Keratinocyte (primary cell): ENCODE results near the gene KDM4B. TPM values are rescaled to one million over a fixed set of nuclear protein-coding genes. Genes with fewer than 3 reads are reported as not detected.

Experiments used
- DNase-seq: peaks from one replicate; pipeline ENCODE4 v3.0.0-alpha.2; 2011; ENCODE audit warnings: low read depth, missing footprints, low spot score
- FAIRE-seq: peaks from 2 replicates; lab custom pipeline; 2011; peaks lifted over from hg19 to GRCh38; lab: Jason Lieb, UNC
- H2AFZ ChIP-seq: 2 replicates; pipeline ENCODE4 v1.6.0; 2012; ENCODE audit warnings: low read length, control low read depth, inconsistent platforms; ENCODE audit not compliant: control insufficient read depth
- H3K27ac ChIP-seq: 2 replicates; pipeline ENCODE4 v1.5.1; 2011; ENCODE audit warnings: low read length; ENCODE audit not compliant: control insufficient read depth, insufficient read depth
- H3K27me3 ChIP-seq: 3 replicates; pipeline ENCODE4 v1.6.0; 2011; ENCODE audit warnings: low read length; ENCODE audit not compliant: control insufficient read depth, insufficient read depth; ENCODE audit errors: extremely low read depth
- H3K36me3 ChIP-seq, 2 experiments: 2 replicates in 1 of 2; 3 replicates in 1 of 2; pipeline ENCODE4 v1.5.1; 2011; ENCODE audit warnings: low read length in 2 of 2, mild to moderate bottlenecking in 1 of 2; ENCODE audit not compliant: control insufficient read depth in 2 of 2, insufficient read depth in 2 of 2; ENCODE audit errors: extremely low read depth in 1 of 2
- H3K4me1 ChIP-seq: 3 replicates; pipeline ENCODE4 v1.5.1; 2011; ENCODE audit warnings: low read length; ENCODE audit not compliant: control insufficient read depth, insufficient read depth; ENCODE audit errors: extremely low read depth
- H3K4me2 ChIP-seq: 3 replicates; pipeline ENCODE4 v1.6.0; 2011; ENCODE audit warnings: low read depth, low read length; ENCODE audit not compliant: control insufficient read depth, insufficient read depth; ENCODE audit errors: extremely low read depth
- H3K4me3 ChIP-seq, 3 experiments: fragments of 200-600 bp in 1 of 3; sonication (generic) in 1 of 3; 2 replicates in 2 of 3; 3 replicates in 1 of 3; pipeline ENCODE4 v1.5.1; 2011 to 2016; ENCODE audit warnings: low read length in 3 of 3, mild to moderate bottlenecking in 3 of 3, control low read depth in 2 of 3, inconsistent platforms in 1 of 3, low read depth in 1 of 3, mixed read lengths in 1 of 3, mixed run types in 1 of 3, moderate library complexity in 1 of 3; ENCODE audit not compliant: control insufficient read depth in 2 of 3, insufficient read depth in 2 of 3; ENCODE audit errors: extremely low read depth in 1 of 3
- H3K79me2 ChIP-seq: 2 replicates; pipeline ENCODE4 v1.6.0; 2012; ENCODE audit warnings: low read length; ENCODE audit not compliant: control insufficient read depth, insufficient read depth
- H3K9ac ChIP-seq: 3 replicates; pipeline ENCODE4 v1.6.0; 2011; ENCODE audit warnings: low read length; ENCODE audit not compliant: control insufficient read depth, insufficient read depth; ENCODE audit errors: extremely low read depth
- H3K9me1 ChIP-seq: 3 replicates; pipeline ENCODE4 v1.6.0; 2011; ENCODE audit warnings: low read length; ENCODE audit not compliant: control insufficient read depth, insufficient read depth; ENCODE audit errors: extremely low read depth
- H3K9me3 ChIP-seq: 2 replicates; pipeline ENCODE4 v1.5.1; 2012; ENCODE audit warnings: low read depth, low read length; ENCODE audit not compliant: control insufficient read depth
- H4K20me1 ChIP-seq: 3 replicates; pipeline ENCODE4 v1.6.0; 2011; ENCODE audit warnings: low read length; ENCODE audit not compliant: control insufficient read depth, insufficient read depth; ENCODE audit errors: extremely low read depth
- EZH2 ChIP-seq: IDR thresholded peaks from one replicate; pipeline ENCODE4 v1.6.1; 2012; ENCODE audit warnings: inconsistent platforms, mild to moderate bottlenecking, low read length, moderate library complexity
- dilution Hi-C: fragments of 300-500 bp; cut with MboI; formaldehyde crosslinking; loops from one replicate; pipeline ENCODE4 v1.7.0; 2020; ENCODE audit warnings: low sequenced_read_pairs; ENCODE audit not compliant: extremely low pct_ligation_motif_present
- polyA plus RNA-seq, 5 experiments: library from polyadenylated mRNA; depleted of rRNA in 3 of 5; stranded (reverse) in 3 of 5; stranded (forward) in 1 of 5; unstranded in 1 of 5; fragments of >200 nt; gene quantifications; 1 replicate in 1 of 5; 2 replicates in 3 of 5; 3 replicates in 1 of 5; pipeline versions ENCODE4 v1.2.1 to v1.2.3, GENCODE V29; 2011 to 2012; ENCODE audit warnings: missing spikeins in 2 of 5, low read depth in 1 of 5, low replicate concordance in 1 of 5
- TF ChIP-seq, protein P1 (sequence below), 3 experiments: IDR thresholded peaks in 1 of 3; conservative IDR thresholded peaks in 1 of 3; optimal IDR thresholded peaks in 1 of 3; 2 replicates in 2 of 3; 3 replicates in 1 of 3; pipeline versions ENCODE3 to v1.5.1; 2011; ENCODE audit warnings: low read length in 3 of 3, mild to moderate bottlenecking in 3 of 3, moderate library complexity in 2 of 3, control low read depth in 1 of 3, inconsistent platforms in 1 of 3; ENCODE audit not compliant: insufficient read depth in 2 of 3; ENCODE audit errors: extremely low read depth in 1 of 3

KDM4B gene
- polyA plus RNA-seq, 1 donor (not counting 4 experiments of a cell fraction or from before 2014, with no cell fraction given), result 6.2 TPM

- H3K9me3 ChIP-seq, result no peaks in the 10 kb centered on the region
- no peak overlapping the region for H2AFZ ChIP-seq
- no peak overlapping the region for H3K27ac ChIP-seq
- DNase-seq (peak; percentile 66), FAIRE-seq (peak; percentile 71)
- peaks cover 0 to 24% of the 10 kb centered on the region in 2 experiments for H3K36me3 ChIP-seq
- no peak for TF ChIP-seq EZH2
- TF ChIP-seq, protein P1, sequence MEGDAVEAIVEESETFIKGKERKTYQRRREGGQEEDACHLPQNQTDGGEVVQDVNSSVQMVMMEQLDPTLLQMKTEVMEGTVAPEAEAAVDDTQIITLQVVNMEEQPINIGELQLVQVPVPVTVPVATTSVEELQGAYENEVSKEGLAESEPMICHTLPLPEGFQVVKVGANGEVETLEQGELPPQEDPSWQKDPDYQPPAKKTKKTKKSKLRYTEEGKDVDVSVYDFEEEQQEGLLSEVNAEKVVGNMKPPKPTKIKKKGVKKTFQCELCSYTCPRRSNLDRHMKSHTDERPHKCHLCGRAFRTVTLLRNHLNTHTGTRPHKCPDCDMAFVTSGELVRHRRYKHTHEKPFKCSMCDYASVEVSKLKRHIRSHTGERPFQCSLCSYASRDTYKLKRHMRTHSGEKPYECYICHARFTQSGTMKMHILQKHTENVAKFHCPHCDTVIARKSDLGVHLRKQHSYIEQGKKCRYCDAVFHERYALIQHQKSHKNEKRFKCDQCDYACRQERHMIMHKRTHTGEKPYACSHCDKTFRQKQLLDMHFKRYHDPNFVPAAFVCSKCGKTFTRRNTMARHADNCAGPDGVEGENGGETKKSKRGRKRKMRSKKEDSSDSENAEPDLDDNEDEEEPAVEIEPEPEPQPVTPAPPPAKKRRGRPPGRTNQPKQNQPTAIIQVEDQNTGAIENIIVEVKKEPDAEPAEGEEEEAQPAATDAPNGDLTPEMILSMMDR (optimal IDR thresholded peaks at IDR 0.05 in 1 of 3, IDR thresholded peaks at IDR 0.05 in 1 of 3, conservative IDR thresholded peaks at IDR 0.05 in 1 of 3; ENCODE audit: extremely low read depth in 1 of 3, insufficient read depth in 2 of 3, low read length in 3 of 3), result peak; percentile 85 to 100 (median 99)
- H3K9me1 ChIP-seq, result no peaks in the 10 kb centered on the region
- peak overlapping the region in 1 of 3 experiments; percentile 36 for H3K4me3 ChIP-seq
- H3K9ac ChIP-seq, result peak overlapping the region; percentile 60
- dilution Hi-C loops, result no loop called here
- peaks cover 34% of the 10 kb centered on the region for H3K4me1 ChIP-seq
- no peaks in the 10 kb centered on the region for H3K79me2 ChIP-seq
- H3K4me2 ChIP-seq, result peak overlapping the region; percentile 46
- no peaks in the 10 kb centered on the region for H3K27me3 ChIP-seq
- H4K20me1 ChIP-seq, result peaks cover 16% of the 10 kb centered on the region
These were observed 79.3 kb downstream of the KDM4B start for GRCh38 chr19:5048091-5048726.

DNA sequence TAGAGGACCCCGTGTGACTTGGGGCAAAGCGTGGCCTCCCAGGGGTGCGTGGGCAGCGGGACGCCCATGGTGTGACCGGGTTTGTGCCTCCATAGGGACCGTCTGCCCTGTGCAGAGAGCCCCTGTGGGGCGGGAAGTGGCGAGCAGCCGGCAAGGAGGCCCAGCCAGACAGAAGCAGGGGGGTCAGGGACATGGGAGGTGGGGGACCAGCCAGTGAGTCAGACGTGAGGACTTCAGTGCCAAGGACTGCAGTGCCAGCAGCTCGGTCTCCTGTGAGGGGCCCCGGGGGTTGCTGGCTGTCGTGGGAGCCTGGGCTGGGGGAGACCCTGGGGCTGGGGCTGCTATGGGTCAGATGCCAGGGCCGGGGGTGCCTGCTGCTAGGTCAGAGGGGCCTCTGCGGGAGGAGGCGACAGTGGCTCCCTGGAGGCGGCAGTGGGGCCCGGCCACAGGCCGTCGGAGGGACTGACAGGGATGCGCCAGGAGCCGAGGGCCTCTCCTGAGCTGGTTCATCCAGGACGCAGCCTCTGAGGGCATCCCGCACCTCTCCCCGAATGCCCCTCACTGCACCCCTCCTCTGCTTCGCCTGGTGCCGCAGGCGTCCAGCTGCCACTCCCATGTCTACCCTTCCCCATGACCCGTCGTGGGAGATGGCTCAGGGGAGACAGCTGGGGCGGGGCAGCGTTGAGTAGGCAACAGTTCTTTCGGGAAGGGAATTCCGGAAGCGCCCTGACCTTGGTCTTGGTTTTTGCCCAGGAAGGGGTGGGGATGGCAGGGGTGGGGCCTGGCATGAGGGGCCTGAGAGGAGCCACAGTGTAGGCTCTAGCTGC is 80.0 kb downstream of the KDM4B start:
- TF ChIP-seq, protein P1 (optimal IDR thresholded peaks at IDR 0.05 in 1 of 3, IDR thresholded peaks at IDR 0.05 in 1 of 3, conservative IDR thresholded peaks at IDR 0.05 in 1 of 3; ENCODE audit: extremely low read depth in 1 of 3, insufficient read depth in 2 of 3, low read length in 3 of 3), result no peak
- TF ChIP-seq EZH2, result no peak

More for the DNA sequence above, 80.0 kb downstream of the KDM4B start:
- no peak overlapping the region for H3K27ac ChIP-seq
- peaks cover 16% of the 10 kb centered on the region for H4K20me1 ChIP-seq
- H3K9ac ChIP-seq, result peak overlapping the region; percentile 60
- peak overlapping the region; percentile 46 for H3K4me2 ChIP-seq
- no peaks in the 10 kb centered on the region for H3K9me1 ChIP-seq
- no peaks in the 10 kb centered on the region for H3K27me3 ChIP-seq
- DNase-seq (no peak), FAIRE-seq (no peak)
- H3K79me2 ChIP-seq, result no peaks in the 10 kb centered on the region
- H3K9me3 ChIP-seq, result no peaks in the 10 kb centered on the region
- H3K4me3 ChIP-seq, result peak overlapping the region in 1 of 3 experiments; percentile 36
- no peak overlapping the region for H2AFZ ChIP-seq
- dilution Hi-C loops, result no loop called here
- peaks cover 0 to 27% of the 10 kb centered on the region in 2 experiments for H3K36me3 ChIP-seq
- H3K4me1 ChIP-seq, result peaks cover 34% of the 10 kb centered on the region
